Prostate gland (tissue), 2 donors: ENCODE results near the gene SPG11. TPM values are rescaled to one million over a fixed set of nuclear protein-coding genes. Genes with fewer than 3 reads are reported as not detected.
"Not testable (repeated sequence)": the region's sequence is repeated elsewhere in the genome, so short reads cannot be mapped to it uniquely, and the experiment has no call there.

ENCODE experiments used
- DNase-seq: peaks from one replicate; pipeline ENCODE4 v3.0.0-alpha.2; 2019; ENCODE audit warnings: low spot score
- H3K27ac ChIP-seq, 2 donors: fragments of 200-600 bp; sonication (generic); 2 replicates each; pipeline ENCODE4 v1.5.1; 2017 to 2019
- H3K27me3 ChIP-seq: fragments of 200-600 bp; sonication (generic); replicated peaks from 2 replicates; pipeline ENCODE4 v1.5.1; 2019; ENCODE audit not compliant: insufficient read depth
- H3K36me3 ChIP-seq, 2 donors: fragments of 200-600 bp; sonication (generic); 1 replicate in 1 of 2; 2 replicates in 1 of 2; pipeline versions ENCODE4 v1.5.1 to v1.8.1; 2017 to 2019
- H3K4me1 ChIP-seq: fragments of 200-600 bp; sonication (generic); replicated peaks from 2 replicates; pipeline ENCODE4 v1.5.1; 2019
- H3K4me3 ChIP-seq, 2 donors: fragments of 200-600 bp; sonication (generic); 2 replicates each; pipeline ENCODE4 v1.5.1; 2017 to 2019
- H3K9me3 ChIP-seq: fragments of 200-600 bp; sonication (generic); 2 replicates; pipeline ENCODE4 v1.5.1; 2017
- POLR2A ChIP-seq: fragments of 450-650 bp; IDR thresholded peaks from one replicate; pipeline ENCODE4 v1.6.1; 2016; ENCODE audit warnings: antibody characterized with exemption, mild to moderate bottlenecking
- POLR2AphosphoS5 ChIP-seq: sonication (generic); formaldehyde crosslinking; IDR thresholded peaks from one replicate; pipeline ENCODE4 v1.6.1; 2017; ENCODE audit warnings: antibody characterized with exemption
- WGBS: methylation state at CpG from one replicate; pipeline ENCODE4 v1.1.5; 2018; 5-methylcytosine and 5-hydroxymethylcytosine counted together
- intact Hi-C: fragments of 100-400 bp; cut with DNase I; formaldehyde crosslinking; loops from one replicate; pipeline ENCODE4 v1.14.2; 2022
- total RNA-seq, 2 donors: library from RNA; depleted of rRNA; stranded (reverse); fragments of >200 nt; gene quantifications; one replicate each; pipeline ENCODE4 v1.1.0, GENCODE V29; 2016
- TF ChIP-seq, protein P1 (sequence below), 4 experiments: fragments of 200-600 bp in 2 of 4; fragments of 450-650 bp in 2 of 4; sonication (generic) in 2 of 4; IDR thresholded peaks; 1 replicate in 3 of 4; 2 replicates in 1 of 4; pipeline ENCODE4 v1.5.1; 2016 to 2019; ENCODE audit warnings: antibody characterized with exemption in 4 of 4, mild to moderate bottlenecking in 2 of 4, moderate library complexity in 2 of 4

Gene SPG11
- total RNA-seq, 2 donors from 2014 or later = 86.2 to 93.7 TPM

DNA sequence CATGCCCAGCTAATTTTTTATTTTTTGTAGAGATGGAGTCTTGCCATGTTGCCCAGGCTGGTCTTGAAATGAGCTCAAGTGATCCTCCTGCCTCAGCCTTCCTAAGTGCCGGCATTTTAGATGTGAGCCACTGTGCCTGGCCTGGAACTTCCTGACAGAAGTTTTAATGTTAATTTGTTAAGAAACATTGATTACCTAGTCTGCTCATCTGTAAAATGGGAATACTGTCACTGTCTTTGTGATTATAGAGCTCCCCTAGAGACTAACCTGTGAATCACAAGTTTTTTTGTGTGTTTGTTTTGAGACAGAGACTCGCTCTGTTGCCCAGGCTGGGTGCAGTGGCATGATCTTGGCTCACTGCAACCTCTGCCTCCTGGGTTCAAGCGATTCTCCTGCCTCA lies 130.8 kb downstream of the SPG11 start:
- WGBS = 98% methylated on average over 3 of the region's 3 CpGs
- intact Hi-C loops = no loop called here
- Histone ChIP-seq H3K4me3 (no peak overlapping the region), H3K4me1 (no peaks in the 10 kb centered on the region), H3K27ac (no peak overlapping the region), H3K36me3 (no peaks in the 10 kb centered on the region), H3K9me3 (no peaks in the 10 kb centered on the region), H3K27me3 (no peaks in the 10 kb centered on the region)
- no peak for DNase-seq
- TF ChIP-seq, protein P1, sequence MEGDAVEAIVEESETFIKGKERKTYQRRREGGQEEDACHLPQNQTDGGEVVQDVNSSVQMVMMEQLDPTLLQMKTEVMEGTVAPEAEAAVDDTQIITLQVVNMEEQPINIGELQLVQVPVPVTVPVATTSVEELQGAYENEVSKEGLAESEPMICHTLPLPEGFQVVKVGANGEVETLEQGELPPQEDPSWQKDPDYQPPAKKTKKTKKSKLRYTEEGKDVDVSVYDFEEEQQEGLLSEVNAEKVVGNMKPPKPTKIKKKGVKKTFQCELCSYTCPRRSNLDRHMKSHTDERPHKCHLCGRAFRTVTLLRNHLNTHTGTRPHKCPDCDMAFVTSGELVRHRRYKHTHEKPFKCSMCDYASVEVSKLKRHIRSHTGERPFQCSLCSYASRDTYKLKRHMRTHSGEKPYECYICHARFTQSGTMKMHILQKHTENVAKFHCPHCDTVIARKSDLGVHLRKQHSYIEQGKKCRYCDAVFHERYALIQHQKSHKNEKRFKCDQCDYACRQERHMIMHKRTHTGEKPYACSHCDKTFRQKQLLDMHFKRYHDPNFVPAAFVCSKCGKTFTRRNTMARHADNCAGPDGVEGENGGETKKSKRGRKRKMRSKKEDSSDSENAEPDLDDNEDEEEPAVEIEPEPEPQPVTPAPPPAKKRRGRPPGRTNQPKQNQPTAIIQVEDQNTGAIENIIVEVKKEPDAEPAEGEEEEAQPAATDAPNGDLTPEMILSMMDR (IDR thresholded peaks at IDR 0.05) = no peak
- TF ChIP-seq POLR2A = no peak
- TF ChIP-seq POLR2AphosphoS5 = no peak

DNA sequence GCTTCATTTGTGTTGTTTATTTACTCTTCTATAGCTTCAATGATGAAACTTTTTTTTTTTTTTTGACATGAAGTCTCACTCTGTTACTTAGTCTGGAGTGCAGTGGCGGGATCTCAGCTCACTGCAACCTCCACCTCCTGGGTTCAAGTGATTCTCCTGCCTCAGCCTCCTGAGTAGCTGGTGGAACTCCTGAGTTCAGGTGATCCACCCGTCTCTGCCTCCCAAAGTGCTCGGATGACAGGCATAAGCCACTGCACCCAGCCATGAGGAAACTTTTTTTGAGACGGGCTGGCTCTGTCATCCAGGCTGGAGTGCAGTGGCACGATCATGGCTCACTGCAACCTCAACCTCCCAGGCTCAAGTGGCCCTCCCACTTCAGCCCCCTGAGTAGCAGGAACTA lies 131.2 kb downstream of the SPG11 start:
- H3K9me3 ChIP-seq, H3K36me3 ChIP-seq, H3K4me1 ChIP-seq, DNase-seq, intact Hi-C loops, H3K27ac ChIP-seq, H3K27me3 ChIP-seq, H3K4me3 ChIP-seq: not testable (repeated sequence)
- 92% methylated on average over 5 of the region's 5 CpGs for WGBS

DNA sequence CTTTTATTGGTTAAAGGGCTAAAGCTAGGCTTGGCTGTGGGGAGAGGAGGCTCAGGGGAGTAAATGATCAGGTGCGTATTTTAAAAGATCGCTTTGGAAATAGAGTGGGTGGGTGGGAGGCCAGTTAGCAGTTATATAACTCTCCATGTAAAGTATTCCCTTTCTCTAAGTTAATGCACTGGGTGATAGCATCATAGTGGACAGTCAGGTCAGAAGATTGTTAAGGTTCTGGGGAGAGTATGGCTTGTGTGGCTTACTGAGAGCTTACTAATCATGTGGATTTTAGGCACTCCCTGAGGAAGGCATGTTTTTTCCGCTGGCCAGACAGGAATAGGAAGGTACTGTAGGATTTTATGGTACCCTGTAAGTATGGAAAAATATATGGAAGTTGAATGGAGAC lies 132.8 kb downstream of the SPG11 start:
- Histone ChIP-seq H3K9me3 (no peaks in the 10 kb centered on the region), H3K36me3 (no peaks in the 10 kb centered on the region), H3K27ac (no peak overlapping the region), H3K4me3 (no peak overlapping the region), H3K4me1 (no peaks in the 10 kb centered on the region), H3K27me3 (no peaks in the 10 kb centered on the region)
- TF ChIP-seq, protein P1 (IDR thresholded peaks at IDR 0.05) = no peak
- TF ChIP-seq POLR2A (no peak), POLR2AphosphoS5 (no peak)
- WGBS = 95% methylated on average over 3 of the region's 3 CpGs
- no peak for DNase-seq
- intact Hi-C loops = no loop called here

DNA sequence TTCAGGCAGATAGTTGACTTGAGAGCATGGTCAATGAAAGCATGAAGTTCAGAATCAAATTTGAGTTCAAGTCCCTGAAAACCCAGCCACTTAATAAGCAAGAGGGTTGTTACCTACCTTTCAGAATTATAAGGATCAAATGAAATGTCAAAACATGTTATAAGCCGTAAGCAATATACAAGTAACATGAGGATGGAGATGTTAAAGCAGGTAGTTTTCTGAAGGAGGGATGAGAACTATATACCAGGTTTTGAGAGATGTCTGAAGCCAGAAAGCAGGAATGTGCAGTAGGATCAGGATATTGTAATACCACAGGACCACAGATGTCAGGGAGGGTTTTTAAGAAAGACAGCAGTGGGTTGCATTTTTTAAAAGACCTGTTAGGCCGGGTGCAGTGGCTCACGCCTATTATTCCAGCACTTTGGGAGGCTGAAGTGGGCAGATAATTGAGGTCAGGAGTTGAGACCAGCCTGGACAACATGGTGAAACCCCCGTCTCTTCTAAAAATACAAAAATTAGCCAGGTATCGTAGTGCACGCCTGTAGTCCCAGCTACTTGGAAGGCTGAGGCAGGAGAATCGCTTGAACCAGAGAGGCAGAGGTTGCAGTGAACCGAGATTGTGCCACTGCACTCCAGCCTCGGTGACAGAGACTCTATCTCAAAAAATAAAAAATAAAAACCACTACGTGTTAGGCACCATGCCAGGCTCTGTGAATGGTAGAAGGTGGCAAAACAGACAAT lies 133.4 kb downstream of the SPG11 start:
- intact Hi-C loops = no loop called here
- no peak overlapping the region for H3K4me3 ChIP-seq
- no peaks in the 10 kb centered on the region for H3K36me3 ChIP-seq
- H3K27me3 ChIP-seq = no peaks in the 10 kb centered on the region
- no peaks in the 10 kb centered on the region for H3K9me3 ChIP-seq
- no peaks in the 10 kb centered on the region for H3K4me1 ChIP-seq
- WGBS = 77% methylated on average over 10 of the region's 10 CpGs
- no peak for DNase-seq
- H3K27ac ChIP-seq = no peak overlapping the region
- TF ChIP-seq POLR2AphosphoS5 = no peak
- TF ChIP-seq, protein P1 (IDR thresholded peaks at IDR 0.05) = no peak
- no peak for TF ChIP-seq POLR2A

DNA sequence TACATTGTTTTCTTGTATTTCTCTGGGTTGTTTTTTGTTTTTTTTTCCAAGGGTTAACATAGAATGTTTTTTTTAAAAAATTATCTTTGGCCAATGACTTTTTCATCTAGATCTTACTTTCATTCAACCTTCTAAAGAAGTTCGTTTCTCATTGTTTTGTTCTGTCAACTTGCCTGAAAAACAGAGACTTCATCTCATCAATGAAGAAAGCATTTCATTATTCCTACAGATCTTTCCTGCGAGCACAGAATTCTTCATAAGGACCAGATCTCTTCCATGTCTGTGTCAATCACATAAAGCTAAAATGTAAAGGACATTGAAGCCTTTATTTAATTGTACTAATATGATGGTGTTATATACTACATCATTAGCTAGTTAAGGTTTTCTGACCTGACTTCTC lies 136.2 kb downstream of the SPG11 start:
- intact Hi-C loops = no loop called here
- TF ChIP-seq, protein P1 (IDR thresholded peaks at IDR 0.05) = no peak
- no peak for TF ChIP-seq POLR2AphosphoS5
- no peak for TF ChIP-seq POLR2A

More for the DNA sequence above, 136.2 kb downstream of the SPG11 start:
- Histone ChIP-seq H3K27ac (no peak overlapping the region), H3K27me3 (no peaks in the 10 kb centered on the region), H3K4me1 (no peaks in the 10 kb centered on the region), H3K4me3 (no peak overlapping the region), H3K9me3 (no peaks in the 10 kb centered on the region), H3K36me3 (no peaks in the 10 kb centered on the region)
- WGBS = 67% methylated on average over 2 of the region's 2 CpGs
- DNase-seq = no peak
